Stimulated activated CD4-positive, alpha-beta T cell treated with anti-CD3 and anti-CD28 coated beads, TNF-alpha, amount 100 ng/mL, for 1 hour (primary cell): ENCODE data around the gene MAPK13.
A peak's percentile ranks its signal among the peaks of the same experiment; 100 is the strongest.
"Not testable (repeated sequence)": the region's sequence is repeated elsewhere in the genome, so short reads cannot be mapped to it uniquely, and the experiment has no call there.

Source experiments
- DNase-seq, 3 donors: peaks; one replicate each; pipeline ENCODE4 v3.0.0-alpha.2; 2020; ENCODE audit warnings: low read depth in 3 of 3, low spot score in 1 of 3

Gene MAPK13

GRCh38 chr6:36126553-36127458 is 3.5 kb upstream of the MAPK13 start:
- DNase-seq: no peak

- no peak for DNase-seq
These were observed 2.8 kb upstream of the MAPK13 start for GRCh38 chr6:36127462-36128016.

GRCh38 chr6:36128073-36128472 is 2.2 kb upstream of the MAPK13 start:
- DNase-seq: no peak

GRCh38 chr6:36128793-36129192 is 1.5 kb upstream of the MAPK13 start:
- DNase-seq: no peak

- not testable (repeated sequence) for DNase-seq
These were observed 979 bp upstream of the MAPK13 start for GRCh38 chr6:36129334-36129733.

GRCh38 chr6:36130667-36131510 is 576 bp downstream of the MAPK13 start:
- DNase-seq: peak in 2 of 3 donors; percentile 9 to 49

- DNase-seq: peak in 1 of 3 donors; percentile 22
These were observed 1.4 kb downstream of the MAPK13 start for GRCh38 chr6:36131511-36132245.

GRCh38 chr6:36132246-36132895 is 2.1 kb downstream of the MAPK13 start:
- DNase-seq: no peak

GRCh38 chr6:36133148-36133547 is 2.8 kb downstream of the MAPK13 start:
- no peak for DNase-seq

- DNase-seq: no peak
These were observed 3.6 kb downstream of the MAPK13 start for GRCh38 chr6:36133912-36134311.

GRCh38 chr6:36135053-36135731 is 4.9 kb downstream of the MAPK13 start:
- DNase-seq: no peak

GRCh38 chr6:36136034-36136433 is 5.7 kb downstream of the MAPK13 start:
- no peak for DNase-seq

GRCh38 chr6:36136551-36136950 is 6.2 kb downstream of the MAPK13 start:
- no peak for DNase-seq

- no peak for DNase-seq
These were observed 8.4 kb downstream of the MAPK13 start for GRCh38 chr6:36138667-36139066.

- DNase-seq: no peak
These were observed 9.1 kb downstream of the MAPK13 start for GRCh38 chr6:36139431-36139830.

GRCh38 chr6:36139991-36140710 is 9.8 kb downstream of the MAPK13 start:
- no peak for DNase-seq

- no peak for DNase-seq
These were observed 10.8 kb downstream of the MAPK13 start for GRCh38 chr6:36141091-36141490.

- no peak for DNase-seq
These were observed 11.6 kb downstream of the MAPK13 start for GRCh38 chr6:36141961-36142360.
